Caki2 (cell line): ENCODE measurements around the gene SLC34A3. TPM values are rescaled to one million over a fixed set of nuclear protein-coding genes. Genes with fewer than 3 reads are reported as not detected.
"Not testable (repeated sequence)": the region's sequence is repeated elsewhere in the genome, so short reads cannot be mapped to it uniquely, and the experiment has no call there.

Experiments used
- DNase-seq: peaks from one replicate; pipeline ENCODE4 v3.0.0-alpha.2; 2015; ENCODE audit warnings: low read depth
- in situ Hi-C: cut with HindIII; loops from 2 replicates; pipeline ENCODE4 v1.10.0; 2016; ENCODE audit warnings: low sequenced_read_pairs, low pct_unique_long_range_greater_than_20kb, mixed read lengths
- total RNA-seq: library from RNA; depleted of rRNA; stranded (reverse); fragments of >200 nt; shearing (Covaris generic); gene quantifications from 2 replicates; pipeline ENCODE4 v1.2.3, GENCODE V29; 2014; ENCODE audit warnings: low replicate concordance

SLC34A3 gene
- total RNA-seq, 1 experiment from 2014 or later = not detected

DNA sequence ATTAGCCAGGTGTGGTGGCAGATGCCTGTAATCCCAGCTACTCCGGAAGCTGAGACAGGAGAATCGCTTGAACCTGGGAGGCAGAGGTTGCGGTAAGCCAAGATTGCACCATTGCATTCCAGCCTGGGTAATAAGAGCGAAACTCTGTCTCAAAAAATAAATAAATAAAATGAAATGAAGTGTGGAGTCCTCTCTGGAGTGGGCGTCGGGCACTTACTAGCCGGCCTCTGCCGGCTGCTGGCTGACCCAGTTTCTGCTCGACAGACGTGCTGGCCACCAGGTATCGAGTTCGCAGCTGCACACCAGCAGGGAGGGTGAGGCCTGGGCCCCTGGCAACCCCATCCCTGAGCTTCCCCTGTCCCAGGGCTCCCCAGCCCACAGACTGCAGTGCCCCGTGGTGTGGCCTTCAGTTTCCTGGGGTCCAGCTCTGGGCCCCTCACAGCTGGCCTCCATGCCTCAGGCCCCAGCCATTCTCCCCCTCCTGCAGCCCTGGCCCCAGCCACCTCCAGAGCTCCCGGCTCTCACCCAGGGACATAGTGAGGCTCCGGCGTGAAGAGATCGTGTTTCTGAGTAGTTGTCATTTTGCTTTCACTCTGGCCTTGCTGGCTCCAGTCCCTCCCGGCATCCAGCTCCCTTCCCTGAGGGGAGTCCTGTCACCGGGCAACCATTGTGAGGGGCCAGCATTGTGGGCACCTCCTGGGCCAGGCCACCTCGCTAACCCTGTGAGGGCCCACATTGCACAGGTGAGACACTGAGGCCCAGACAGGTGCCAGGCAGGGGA is 16.6 kb downstream of the SLC34A3 start:
- in situ Hi-C loops = no loop called here
- no peak for DNase-seq

DNA sequence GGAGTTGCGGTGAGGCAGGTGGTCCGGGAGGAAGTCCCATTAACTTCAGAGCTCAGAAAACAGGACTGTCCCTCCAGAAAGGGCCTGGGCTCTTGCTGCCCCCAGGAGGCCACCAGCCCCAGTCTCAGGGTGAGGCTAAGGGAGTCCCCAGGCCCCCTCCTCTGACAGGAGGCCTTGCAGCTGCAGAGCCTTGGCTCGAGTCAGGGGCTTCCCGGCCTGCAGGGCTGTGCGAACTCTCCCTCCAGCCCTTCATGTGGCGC is 17.1 kb downstream of the SLC34A3 start:
- no peak for DNase-seq
- in situ Hi-C loops = no loop called here

DNA sequence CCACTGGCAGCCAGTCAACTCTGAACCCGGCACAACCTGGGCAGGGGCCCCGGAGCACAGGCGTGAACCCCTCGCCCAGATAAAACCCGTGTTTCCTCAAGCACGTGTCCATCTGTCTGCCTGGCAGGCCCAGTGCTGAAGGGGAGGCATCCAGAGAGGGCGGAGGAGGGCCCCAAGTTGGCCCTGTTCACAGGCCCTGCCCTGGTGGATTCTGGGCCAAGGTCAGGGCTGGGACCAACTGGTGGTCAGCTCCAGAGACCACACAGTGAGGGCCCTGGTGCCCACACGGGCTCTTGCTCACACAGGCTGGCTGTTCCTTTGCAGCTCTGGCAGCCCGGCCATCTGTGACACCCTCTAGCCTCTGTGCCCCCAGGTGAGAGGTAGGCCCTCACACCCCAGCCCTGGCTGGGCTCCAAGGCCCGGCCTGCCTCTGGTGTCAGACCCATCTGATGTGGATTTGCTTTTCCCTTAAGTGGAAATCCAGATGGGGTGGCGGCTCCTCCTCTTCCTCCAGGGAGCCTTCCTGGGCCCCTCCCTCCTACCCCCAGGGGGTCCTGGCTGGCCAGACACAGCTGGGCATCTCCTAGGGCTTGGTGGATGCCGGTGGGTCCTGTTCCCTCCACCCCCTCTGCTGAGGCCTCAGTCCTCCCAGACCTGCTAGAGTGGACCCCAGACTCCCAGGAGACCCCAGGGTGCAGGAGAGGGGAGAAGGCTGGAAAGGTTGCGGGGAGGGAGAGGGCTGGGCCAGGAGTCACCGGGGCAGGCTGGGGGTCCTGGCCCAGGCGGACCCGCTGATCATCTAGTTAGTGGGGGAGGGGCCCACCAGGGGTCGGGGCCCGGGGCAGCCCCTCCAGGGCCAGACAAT is 19.9 kb downstream of the SLC34A3 start:
- no peak for DNase-seq
- in situ Hi-C loops = no loop called here

DNA sequence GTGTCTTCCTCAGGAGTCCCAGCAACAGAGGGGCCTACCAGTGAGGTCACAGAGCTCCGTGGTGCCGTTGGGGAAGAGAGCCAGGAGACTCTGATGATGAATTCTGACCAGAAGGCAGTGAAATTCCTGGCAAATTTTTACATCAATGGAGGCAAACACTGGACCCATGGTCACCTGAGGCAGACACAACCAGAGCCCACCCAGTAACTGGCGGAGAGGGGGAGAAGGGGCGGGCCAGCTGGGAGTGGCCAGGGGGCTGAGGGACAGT is 20.4 kb downstream of the SLC34A3 start, which contains the start of gene STPG3:
TSS of gene STPG3 (plus strand) at position 93 of the 268 bp plus-strand sequence. CDS start at position 94, 1 bp downstream.
- DNase-seq = no peak
- in situ Hi-C loops = no loop called here

DNA sequence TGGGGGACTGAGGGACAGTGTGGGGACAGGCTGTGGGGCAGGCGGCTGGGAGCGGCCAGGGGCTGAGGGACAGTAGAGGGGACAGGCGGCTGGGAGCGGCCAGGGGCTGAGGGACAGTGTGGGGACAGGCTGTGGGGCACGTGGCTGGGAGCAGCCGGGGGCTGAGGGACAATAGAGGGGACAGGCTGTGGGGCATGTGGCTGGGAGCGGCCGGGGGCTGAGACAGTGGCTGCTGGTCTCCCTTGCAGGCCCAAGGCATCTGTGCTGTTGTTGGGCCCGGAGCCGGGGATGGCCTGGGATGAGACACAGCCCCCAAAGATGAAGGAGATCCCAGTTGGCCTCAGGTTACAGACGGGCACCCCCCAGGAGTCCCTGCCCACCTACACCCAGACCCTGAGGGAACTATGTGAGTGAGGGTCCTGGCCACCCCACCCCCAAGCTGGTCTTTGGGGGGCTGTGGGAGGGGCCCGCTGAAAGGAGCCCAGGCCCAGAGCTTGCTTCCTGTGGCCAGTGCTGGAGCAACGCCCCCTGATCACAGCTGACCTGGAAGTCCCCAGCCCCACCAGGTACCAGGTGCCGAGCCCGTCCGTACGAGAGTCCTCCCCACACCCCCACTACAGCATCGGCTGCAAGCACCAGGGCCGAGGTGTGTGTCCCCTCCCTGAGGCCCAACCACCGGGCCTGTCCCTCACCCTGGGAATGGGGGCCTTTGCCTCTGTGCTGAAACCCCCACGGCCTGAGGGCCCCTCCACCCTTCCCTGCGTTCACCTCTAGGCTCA is 21.0 kb downstream of the SLC34A3 start:
- no peak for DNase-seq
- in situ Hi-C loops = no loop called here

DNA sequence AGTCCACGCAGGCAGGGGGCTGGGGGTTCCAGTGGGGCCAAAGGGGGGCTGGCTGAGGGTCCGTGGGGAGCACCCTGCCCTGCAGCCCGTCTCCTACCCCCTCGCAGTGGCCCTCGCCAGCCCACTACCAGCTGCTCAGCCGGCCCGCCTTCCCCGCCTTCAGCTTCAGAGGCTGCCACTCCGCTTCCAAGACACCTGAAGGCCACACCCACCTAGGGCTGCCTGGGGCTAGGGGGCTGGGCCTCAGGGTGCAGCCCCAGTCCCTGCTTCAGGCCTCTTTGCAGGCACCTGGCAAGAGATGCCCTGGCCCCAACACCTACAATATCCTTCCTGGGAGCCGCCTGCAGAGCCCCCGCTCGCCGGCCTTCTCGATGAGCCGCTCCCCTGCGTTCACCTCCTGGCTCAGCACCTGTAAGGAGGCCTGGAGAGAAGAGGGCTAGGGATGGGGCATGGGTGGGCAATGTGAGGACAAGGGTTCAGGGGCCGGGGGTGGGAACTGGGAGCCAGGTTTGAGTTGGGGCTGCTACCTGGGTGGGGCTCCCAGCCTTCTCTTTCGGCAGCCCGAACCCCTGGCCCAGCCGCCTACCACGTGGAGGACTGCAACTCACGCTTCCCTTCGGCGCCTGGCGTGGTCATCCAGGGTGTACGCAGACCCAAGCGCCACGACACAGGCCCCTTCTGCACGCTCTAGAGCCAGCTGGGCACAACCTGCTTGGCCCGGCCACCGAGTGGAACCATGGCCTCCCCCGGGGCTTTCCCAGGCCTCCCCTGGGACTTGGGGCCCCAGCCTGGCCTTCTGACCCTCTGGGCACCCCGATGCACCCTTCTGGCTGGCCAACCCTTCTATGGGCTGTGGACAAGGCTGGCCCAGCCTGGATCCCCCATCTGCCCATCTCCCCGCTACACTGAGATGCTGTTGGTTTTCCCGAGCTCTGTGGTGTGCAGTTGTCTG is 22.1 kb downstream of the SLC34A3 start:
- in situ Hi-C loops = no loop called here
- DNase-seq = no peak

DNA sequence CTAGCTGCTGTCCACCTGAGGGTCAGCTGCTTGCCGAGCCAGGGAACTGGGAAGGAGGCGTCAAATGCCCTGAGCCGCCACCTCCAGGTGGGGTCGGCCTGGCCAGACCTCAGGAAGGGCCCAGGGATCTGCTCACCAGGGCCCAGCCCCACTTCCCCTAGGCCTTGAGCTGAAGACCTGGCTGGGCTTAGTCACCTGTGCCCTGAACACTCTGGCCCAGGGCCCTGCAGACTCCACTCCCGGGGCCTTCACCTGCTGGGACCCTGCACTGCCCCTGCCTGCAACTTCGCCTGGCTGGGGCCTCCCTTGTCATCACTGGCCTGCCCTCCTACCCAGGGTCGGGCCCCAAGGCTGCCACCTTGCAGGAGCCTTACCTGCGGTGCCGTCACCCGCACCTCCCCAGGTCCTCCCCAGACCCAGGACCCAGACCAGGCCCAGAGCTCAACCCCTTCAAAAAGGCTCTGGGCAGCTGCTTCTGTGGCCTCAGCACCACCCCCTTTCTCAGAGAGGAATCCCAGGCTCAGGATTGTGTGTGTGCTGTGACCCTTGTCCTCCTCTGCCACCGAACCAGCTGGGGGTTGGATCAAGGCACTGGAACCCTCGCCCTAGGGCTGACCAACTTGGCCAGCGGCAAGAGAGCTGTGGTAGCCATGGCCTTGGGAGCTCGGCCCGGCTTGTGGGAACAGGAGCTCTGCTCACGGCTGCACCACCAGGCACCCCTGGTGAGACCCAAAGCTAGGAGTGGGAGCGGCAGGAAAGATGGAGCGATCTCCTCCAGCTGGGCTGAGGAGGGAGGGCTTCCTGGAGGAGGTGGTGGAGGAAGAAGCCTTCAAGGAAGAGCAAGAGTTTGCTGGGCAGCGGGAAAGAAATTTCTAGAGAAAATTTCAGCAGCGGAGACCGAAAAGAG is 23.3 kb downstream of the SLC34A3 start:
- in situ Hi-C loops = no loop called here
- no peak for DNase-seq

DNA sequence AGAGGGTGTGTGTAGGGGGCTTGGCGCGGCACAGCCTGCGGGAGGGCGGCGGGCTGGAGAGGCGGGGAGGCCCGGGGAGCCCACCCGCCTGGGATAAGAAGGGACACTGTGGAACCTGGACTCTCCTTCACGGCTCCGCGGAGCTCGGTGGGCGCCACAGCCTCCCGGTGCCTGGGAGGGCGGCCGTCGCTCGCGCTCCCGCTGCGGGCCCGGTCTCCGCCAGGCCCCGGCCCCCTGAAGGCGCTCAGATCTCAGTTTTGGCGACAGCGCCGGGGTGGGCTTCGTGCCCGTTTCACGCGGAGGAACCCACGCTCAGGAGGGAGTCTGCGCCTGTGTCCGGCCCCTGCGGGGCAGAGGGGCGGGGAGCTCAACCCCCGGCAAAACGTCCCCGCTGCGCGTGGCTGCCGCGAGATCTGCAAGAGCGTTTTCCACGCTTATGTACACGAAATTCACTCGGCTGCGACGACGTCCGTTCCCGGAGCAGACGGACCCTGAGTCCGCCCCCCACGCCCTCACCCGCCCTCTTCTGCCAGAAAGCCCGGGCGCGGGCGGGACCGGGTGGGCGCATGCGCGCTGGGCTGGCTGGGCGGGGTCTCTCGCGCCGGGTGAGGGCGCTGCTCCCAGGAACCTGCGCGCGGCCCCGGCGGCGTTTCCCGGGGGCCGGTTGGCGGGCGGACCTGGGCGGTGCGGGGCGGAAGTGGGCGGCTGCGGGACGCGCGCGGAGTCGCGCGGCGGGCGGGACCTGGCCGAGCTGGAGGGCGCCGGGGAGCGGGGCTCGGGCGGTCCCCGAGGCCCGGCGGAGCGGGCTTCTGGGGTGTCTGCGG is 24.1 kb downstream of the SLC34A3 start, which contains the start of gene NELFB:
TSS of gene NELFB (plus strand) at position 704 of the 824 bp plus-strand sequence.
- peak; percentile 80 for DNase-seq
- in situ Hi-C loops = no loop called here

DNA sequence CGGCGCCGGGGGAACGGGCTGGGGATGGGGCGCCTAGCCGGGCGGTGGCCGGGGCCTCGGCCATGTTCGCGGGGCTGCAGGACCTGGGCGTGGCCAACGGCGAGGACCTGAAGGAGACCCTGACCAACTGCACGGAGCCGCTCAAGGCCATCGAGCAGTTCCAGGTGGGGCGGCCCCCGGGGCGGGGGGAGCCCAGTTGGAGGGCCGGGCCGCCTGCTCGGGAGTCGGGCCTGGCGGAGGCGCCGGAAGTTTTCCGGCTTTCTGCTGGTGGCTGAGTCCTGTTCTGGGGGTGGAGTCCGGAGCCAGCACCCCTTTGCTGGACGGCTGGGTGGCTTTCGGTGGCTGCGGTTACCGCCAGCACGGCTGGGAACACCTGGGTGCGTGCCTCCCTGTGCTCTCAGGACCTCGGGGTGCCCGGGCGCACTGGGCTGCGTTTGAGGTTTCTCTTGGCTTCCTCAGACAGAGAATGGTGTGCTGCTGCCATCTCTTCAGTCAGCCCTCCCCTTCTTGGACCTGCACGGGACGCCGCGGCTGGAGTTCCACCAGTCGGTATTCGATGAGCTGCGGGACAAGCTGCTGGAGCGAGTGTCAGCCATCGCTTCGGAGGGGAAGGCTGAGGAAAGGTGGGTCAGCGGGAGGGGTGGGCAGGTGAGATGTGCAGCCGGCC is 24.9 kb downstream of the SLC34A3 start:
- DNase-seq = peak; percentile 35
- in situ Hi-C loops = no loop called here

DNA sequence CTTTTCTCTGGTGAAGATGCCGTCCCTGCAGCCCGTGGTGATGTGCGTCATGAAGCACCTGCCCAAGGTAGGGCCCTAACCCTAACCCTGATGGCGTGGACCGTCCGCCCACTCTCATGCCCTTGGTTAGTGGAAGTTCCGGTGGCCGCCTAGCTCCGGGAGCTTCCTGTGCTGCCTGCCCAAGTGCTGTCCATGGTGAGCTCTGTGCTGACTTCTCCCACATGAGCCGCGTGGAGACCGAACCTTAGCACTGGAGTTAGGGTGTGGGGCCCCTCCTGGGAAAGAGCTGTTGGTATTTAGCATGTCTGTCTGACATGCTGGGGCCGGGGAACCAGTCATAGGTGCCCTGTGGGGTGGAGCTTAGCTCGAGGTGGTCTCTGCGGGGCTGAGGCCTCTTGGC is 25.7 kb downstream of the SLC34A3 start:
- DNase-seq = no peak
- in situ Hi-C loops = no loop called here

DNA sequence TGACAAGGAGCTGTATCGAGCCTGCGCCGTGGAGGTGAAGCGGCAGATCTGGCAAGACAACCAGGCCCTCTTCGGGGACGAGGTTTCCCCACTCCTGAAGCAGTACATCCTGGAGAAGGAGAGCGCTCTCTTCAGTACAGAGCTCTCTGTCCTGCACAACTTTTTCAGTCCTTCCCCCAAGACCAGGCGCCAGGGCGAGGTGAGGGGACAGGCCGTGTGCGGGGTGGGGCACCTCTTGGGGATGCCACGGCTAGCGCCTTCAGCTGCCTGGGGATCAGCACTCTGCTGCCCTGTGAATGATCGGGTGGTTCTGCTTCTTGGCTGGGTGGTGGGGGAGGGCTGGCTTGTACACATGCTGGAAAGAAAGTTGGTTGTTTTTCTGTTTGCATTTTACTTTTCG is 26.2 kb downstream of the SLC34A3 start:
- DNase-seq = no peak
- in situ Hi-C loops = no loop called here

DNA sequence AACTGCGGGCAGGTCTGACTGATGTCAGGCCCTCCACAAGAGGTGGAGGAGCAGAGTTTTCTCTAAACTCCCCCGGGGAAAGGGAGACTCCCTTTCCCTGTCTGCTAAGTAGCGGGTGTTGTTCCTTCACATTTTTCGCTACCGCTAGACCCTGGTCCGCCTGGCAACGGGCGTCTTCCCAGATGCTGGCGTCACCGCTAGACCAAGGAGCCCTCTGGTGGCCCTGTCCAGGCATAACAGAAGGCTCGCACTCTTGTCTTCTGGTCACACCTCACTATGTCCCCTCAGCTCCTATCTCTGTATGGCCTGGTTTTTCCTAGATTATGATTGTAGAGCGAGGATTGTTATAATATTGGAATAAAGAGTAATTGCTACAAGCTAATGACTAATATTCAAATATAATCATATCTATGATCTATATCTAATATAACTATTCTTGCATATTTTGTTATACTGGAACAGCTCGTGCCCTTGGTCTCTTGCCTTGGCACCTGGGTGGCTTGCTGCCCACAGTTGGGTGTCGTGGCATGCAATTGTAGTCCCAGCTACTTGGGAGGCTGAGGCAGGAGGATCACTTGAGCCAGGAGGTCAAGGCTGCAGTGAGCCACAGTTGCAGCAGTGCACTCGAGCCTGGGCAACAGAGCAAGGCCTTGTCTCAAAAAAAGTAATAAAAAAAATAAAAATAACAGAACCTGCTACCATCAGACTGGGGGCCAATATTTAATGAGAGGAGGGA is 31.6 kb downstream of the SLC34A3 start:
- DNase-seq, in situ Hi-C loops: not testable (repeated sequence)

DNA sequence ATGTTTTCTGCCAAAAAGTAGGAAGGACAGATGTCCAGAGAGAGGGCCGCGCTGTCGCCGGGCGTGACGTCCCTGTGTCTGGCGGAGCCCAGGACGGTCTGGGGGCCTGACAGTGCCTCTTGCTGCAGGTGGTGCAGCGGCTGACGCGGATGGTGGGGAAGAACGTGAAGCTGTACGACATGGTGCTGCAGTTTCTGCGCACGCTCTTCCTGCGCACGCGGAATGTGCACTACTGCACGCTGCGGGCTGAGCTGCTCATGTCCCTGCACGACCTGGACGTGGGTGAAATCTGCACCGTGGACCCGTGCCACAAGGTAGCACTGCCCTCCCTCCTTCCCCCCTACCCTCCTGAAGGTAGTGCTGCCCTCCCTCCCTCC is 32.2 kb downstream of the SLC34A3 start:
- in situ Hi-C loops = no loop called here
- no peak for DNase-seq

DNA sequence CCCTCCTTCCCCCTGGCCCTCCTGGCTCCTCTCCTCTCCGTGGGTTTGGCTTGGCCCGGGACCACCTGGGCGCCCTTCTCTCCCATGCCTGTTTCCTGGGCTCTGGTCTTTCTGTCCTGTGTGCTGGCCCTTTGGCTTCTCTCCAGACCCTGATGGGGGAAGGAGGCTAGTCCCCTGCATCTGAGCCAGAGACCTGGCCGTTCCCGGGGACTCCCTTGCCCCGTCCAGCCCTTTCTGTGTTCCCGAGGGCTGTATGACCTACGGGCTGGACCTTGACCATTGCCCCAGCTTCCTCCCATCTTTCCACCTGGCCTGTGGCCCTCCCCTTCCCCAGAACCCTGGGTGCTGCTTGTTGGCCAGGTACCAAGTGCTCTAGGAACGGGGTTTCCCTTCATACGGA is 32.8 kb downstream of the SLC34A3 start:
- no peak for DNase-seq
- in situ Hi-C loops = no loop called here

DNA sequence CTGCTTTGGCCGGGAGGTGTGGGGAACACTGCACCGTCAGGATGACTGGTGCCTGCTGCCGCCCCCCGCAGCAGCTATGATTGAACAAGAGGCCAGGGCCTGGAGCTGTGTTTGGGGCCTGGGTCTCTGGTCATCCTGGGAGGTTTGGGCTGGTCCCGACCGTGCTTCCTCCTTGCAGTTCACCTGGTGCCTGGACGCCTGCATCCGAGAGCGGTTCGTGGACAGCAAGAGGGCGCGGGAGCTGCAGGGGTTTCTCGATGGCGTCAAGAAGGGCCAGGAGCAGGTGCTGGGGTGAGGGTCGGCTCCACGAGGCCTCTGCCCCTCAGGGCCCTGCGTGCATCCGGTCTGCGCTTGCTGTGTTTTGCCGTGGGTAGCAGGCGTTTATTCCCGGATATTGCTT is 33.4 kb downstream of the SLC34A3 start:
- in situ Hi-C loops = no loop called here
- DNase-seq = no peak
